Placental epithelial cell (primary cell): ENCODE measurements around the gene TMEM237. TPM values are rescaled to one million over a fixed set of nuclear protein-coding genes. Genes with fewer than 3 reads are reported as not detected.

ENCODE experiments used
- small RNA-seq: library from RNA; depleted of rRNA; stranded (forward); fragments of <200 nt; gene quantifications from one replicate; pipeline ENCODE3, GENCODE V24; 2012
- total RNA-seq: library from RNA; depleted of rRNA; stranded (reverse); fragments of >200 nt; gene quantifications from 2 replicates; pipeline ENCODE4 v1.2.3, GENCODE V29; 2012

Gene TMEM237, protein sequence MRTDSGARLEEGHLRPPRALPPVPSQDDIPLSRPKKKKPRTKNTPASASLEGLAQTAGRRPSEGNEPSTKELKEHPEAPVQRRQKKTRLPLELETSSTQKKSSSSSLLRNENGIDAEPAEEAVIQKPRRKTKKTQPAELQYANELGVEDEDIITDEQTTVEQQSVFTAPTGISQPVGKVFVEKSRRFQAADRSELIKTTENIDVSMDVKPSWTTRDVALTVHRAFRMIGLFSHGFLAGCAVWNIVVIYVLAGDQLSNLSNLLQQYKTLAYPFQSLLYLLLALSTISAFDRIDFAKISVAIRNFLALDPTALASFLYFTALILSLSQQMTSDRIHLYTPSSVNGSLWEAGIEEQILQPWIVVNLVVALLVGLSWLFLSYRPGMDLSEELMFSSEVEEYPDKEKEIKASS
- total RNA-seq = 21.2 and 27.9 TPM in 2 replicates

DNA sequence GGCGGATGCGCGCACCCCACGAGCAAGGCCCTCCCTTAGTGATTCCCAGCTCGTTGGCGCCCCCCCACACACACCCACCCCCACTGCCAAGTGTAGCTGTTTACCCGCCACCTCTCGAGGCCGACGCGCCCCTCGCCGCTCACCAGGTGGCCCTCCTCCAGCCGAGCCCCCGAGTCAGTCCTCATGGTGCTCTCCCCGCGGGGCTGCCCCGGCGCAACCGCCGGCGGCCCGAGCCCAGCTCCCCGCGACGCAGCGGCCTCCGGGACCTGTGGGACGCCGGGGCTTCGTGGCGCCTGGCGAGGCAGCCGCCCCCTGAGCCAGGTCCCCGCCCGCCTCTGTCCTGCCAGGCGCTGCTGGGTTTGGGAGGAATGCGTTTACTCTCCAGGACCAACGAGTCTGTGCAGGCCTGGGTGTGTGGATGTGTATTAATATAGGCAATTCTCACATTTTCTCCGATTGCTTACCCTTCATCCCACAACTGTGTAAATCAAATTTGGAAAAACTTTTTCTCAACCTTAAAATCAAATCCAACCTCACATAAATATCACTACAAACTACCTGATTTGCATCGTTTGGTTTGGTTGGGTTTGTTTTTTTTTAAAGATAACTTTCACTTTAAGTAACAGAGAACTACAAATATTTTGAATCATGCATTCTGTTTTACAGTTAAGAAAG lies at the start of gene TMEM237:
Gene TMEM237, minus strand, starts transcription at position 288 of the 675 bp plus-strand sequence. Its CDS starts 103 bp downstream, at position 185.

Small RNA genes within 50 kb of the gene (small RNA-seq; reads per million reads assigned to genes)
- gene RNU6-651P = not detected

Other genes starting within 250 kb of the TMEM237 start
- 33.8 and 51.0 TPM in 2 replicates for gene TRAK2, start 192.0 kb downstream of the TMEM237 start, total RNA-seq
- gene STRADB, start 191.8 kb downstream of the TMEM237 start, total RNA-seq = 15.0 and 21.6 TPM in 2 replicates
- gene MPP4, start 55.1 kb upstream of the TMEM237 start, total RNA-seq = not detected in 2 replicates
- 19.6 and 26.8 TPM in 2 replicates for gene ALS2, start 137.4 kb upstream of the TMEM237 start, total RNA-seq
- 0.79 and 8.5 TPM in 2 replicates for gene CDK15, start 163.0 kb upstream of the TMEM237 start, total RNA-seq